Left ventricle myocardium inferior (tissue), 1 donor: ENCODE data around the gene CCR9. TPM values are rescaled to one million over a fixed set of nuclear protein-coding genes. Genes with fewer than 3 reads are reported as not detected.

Experiments used
- DNase-seq: peaks from one replicate; pipeline ENCODE4 v3.0.0-alpha.2; 2020
- H3K27ac ChIP-seq: fragments of 200-600 bp; replicated peaks from 2 replicates; pipeline ENCODE4 v1.8.0; 2021
- H3K27me3 ChIP-seq: fragments of 200-600 bp; 2 replicates; pipeline ENCODE4 v1.8.0; 2021; ENCODE audit warnings: low read depth
- H3K36me3 ChIP-seq: fragments of 200-600 bp; 2 replicates; pipeline ENCODE4 v1.8.0; 2021
- H3K4me1 ChIP-seq: fragments of 200-600 bp; 2 replicates; pipeline ENCODE4 v1.8.0; 2021
- H3K4me3 ChIP-seq: fragments of 200-600 bp; 2 replicates; pipeline ENCODE4 v1.8.0; 2021; ENCODE audit warnings: mild to moderate bottlenecking, moderate library complexity
- H3K9me3 ChIP-seq: fragments of 200-600 bp; replicated peaks from 2 replicates; pipeline ENCODE4 v1.8.0; 2021
- CTCF ChIP-seq: fragments of 200-600 bp; IDR thresholded peaks from 2 replicates; pipeline ENCODE4 v1.8.0; 2021; ENCODE audit warnings: antibody characterized with exemption, mild to moderate bottlenecking, borderline replicate concordance
- intact Hi-C: fragments of 100-400 bp; cut with micrococcal nuclease; formaldehyde crosslinking; loops from one replicate; pipeline ENCODE4 v1.11.0; 2022
- total RNA-seq: library from RNA; stranded (reverse); fragmentation: NEBNext Ultra II Directional; extraction: Animal tissue kit (Norgen Biotek cat#: 25700); gene quantifications from one replicate; pipeline ENCODE4 v1.2.1, GENCODE V29; 2021
- donor health status: DM: no; HTN: yes; CAD: no; lungs with severe emphysema.

The CCR9 gene
- total RNA-seq, 1 donor from 2014 or later = not detected

- no peak overlapping the region for H3K27ac ChIP-seq
- no peaks in the 10 kb centered on the region for H3K9me3 ChIP-seq
These were observed 12.7 kb upstream of the CCR9 start for GRCh38 chr3:45873638-45874037.

DNA sequence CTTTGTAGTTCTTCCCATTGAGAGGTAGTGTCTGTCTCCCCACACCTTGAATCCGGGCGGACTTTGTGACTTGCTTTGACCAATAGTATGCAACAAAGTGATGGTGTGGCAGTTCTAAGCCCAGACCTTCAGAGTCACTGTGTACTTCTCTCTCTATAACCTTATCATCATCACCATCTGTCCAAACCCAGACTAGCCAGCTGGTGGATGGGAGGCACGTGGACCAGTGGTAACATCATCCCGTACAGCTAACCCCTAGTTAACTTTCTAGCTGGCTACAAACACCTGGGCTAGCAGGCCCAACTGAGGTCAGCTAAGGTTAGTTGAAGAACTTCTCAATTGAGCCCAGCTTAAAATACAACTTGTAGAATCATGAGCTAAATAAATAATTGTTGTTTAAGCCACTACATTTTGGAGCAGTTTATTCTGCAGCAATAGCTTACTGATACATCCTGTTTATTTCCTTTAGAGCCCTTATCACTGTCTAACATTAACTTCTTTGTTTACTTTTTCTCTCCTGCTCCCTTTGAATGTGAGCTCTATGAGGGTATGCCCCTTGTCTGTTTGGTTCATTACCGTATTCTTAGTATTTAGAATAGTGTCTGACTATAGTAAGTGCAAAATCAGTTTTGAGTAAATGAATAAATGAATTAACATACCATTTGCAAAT lies 11.5 kb upstream of the CCR9 start:
- Histone ChIP-seq H3K4me3 (no peak overlapping the region), H3K9me3 (no peaks in the 10 kb centered on the region), H3K36me3 (no peaks in the 10 kb centered on the region), H3K27me3 (no peaks in the 10 kb centered on the region), H3K4me1 (no peaks in the 10 kb centered on the region), H3K27ac (no peak overlapping the region)
- intact Hi-C loops = no loop called here
- DNase-seq = no peak
- TF ChIP-seq CTCF = no peak

More at GRCh38 chr3:45873638-45874037, 12.7 kb upstream of the CCR9 start:
- TF ChIP-seq CTCF = no peak
- no peak for DNase-seq
- no peaks in the 10 kb centered on the region for H3K27me3 ChIP-seq
- no peak overlapping the region for H3K4me3 ChIP-seq
- H3K4me1 ChIP-seq = no peaks in the 10 kb centered on the region
- intact Hi-C loops = no loop called here
- H3K36me3 ChIP-seq = no peaks in the 10 kb centered on the region

- H3K27me3 ChIP-seq = no peaks in the 10 kb centered on the region
- no peak overlapping the region for H3K4me3 ChIP-seq
- TF ChIP-seq CTCF = no peak
- H3K4me1 ChIP-seq = peaks cover 12% of the 10 kb centered on the region
- intact Hi-C loops = no loop called here
- H3K27ac ChIP-seq = no peak overlapping the region
- H3K9me3 ChIP-seq = no peaks in the 10 kb centered on the region
- H3K36me3 ChIP-seq = no peaks in the 10 kb centered on the region
- no peak for DNase-seq
These were observed 8.2 kb upstream of the CCR9 start for GRCh38 chr3:45878124-45878523.

DNA sequence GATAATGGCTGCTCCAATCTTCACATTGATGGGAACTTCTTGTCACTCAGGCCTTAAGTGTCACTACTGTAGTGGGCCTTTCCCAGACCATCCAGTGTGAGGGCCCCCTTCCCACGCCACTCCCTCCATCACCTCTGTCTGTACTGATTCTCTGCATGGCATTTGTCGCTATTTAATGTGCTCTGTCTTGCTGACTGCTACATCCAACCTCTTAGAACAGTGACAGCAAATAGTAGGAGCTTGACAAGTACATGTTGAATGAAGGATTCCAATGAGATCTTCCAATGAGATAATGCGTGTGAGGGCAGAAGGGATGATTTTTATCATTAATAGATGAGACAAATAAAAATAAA lies 5.6 kb upstream of the CCR9 start:
- TF ChIP-seq CTCF = no peak
- H3K4me1 ChIP-seq = peaks cover 12% of the 10 kb centered on the region
- H3K27me3 ChIP-seq = no peaks in the 10 kb centered on the region
- H3K9me3 ChIP-seq = no peaks in the 10 kb centered on the region
- no peak for DNase-seq
- H3K4me3 ChIP-seq = no peak overlapping the region
- no peak overlapping the region for H3K27ac ChIP-seq
- H3K36me3 ChIP-seq = no peaks in the 10 kb centered on the region
- intact Hi-C loops = no loop called here

- H3K36me3 ChIP-seq = no peaks in the 10 kb centered on the region
- no peaks in the 10 kb centered on the region for H3K9me3 ChIP-seq
- DNase-seq = no peak
- TF ChIP-seq CTCF = no peak
- H3K4me3 ChIP-seq = no peak overlapping the region
- H3K27ac ChIP-seq = no peak overlapping the region
- peaks cover 12% of the 10 kb centered on the region for H3K4me1 ChIP-seq
- intact Hi-C loops = no loop called here
- no peaks in the 10 kb centered on the region for H3K27me3 ChIP-seq
These were observed 5.0 kb upstream of the CCR9 start for GRCh38 chr3:45881078-45882022.
